Ovary (tissue), 9 donors: ENCODE data around the gene ZNF319. TPM values are rescaled to one million over a fixed set of nuclear protein-coding genes. Genes with fewer than 3 reads are reported as not detected.

Source experiments
- DNase-seq, 5 donors: peaks; one replicate each; pipeline ENCODE4 v3.0.0-alpha.2; 2019 to 2020
- H3K27ac ChIP-seq, 2 donors: fragments of 200-600 bp; one replicate each; pipeline versions ENCODE4 v1.5.1 to v1.8.0; 2019 to 2022
- H3K27me3 ChIP-seq: fragments of 200-600 bp; one replicate; pipeline ENCODE4 v1.8.0; 2022
- H3K36me3 ChIP-seq: fragments of 200-600 bp; sonication (generic); one replicate; pipeline ENCODE4 v1.5.1; 2019
- H3K4me1 ChIP-seq: one replicate; pipeline ENCODE4 v1.8.1; 2013; ENCODE audit warnings: mild to moderate bottlenecking, moderate library complexity; ENCODE audit not compliant: insufficient read depth
- H3K4me3 ChIP-seq: fragments of 200-600 bp; sonication (generic); one replicate; pipeline ENCODE4 v1.5.1; 2017
- H3K9me3 ChIP-seq, 2 donors: fragments of 200-600 bp in 1 of 2; sonication (generic) in 1 of 2; one replicate each; pipeline versions ENCODE4 v1.5.1 to v1.8.1; 2013 to 2019; ENCODE audit warnings: mild to moderate bottlenecking in 1 of 2, moderate library complexity in 1 of 2
- CTCF ChIP-seq, 3 donors: fragments of 450-650 bp in 2 of 3; fragments of 200-600 bp in 1 of 3; IDR thresholded peaks; one replicate each; pipeline versions ENCODE4 v1.5.1 to v1.8.0; 2016 to 2022; ENCODE audit warnings: antibody characterized with exemption in 3 of 3, mild to moderate bottlenecking in 1 of 3
- EP300 ChIP-seq: sonication (generic); formaldehyde crosslinking; IDR thresholded peaks from one replicate; pipeline ENCODE4 v1.6.1; 2017; ENCODE audit warnings: antibody characterized with exemption
- POLR2A ChIP-seq: fragments of 450-650 bp; IDR thresholded peaks from one replicate; pipeline ENCODE4 v1.6.1; 2017; ENCODE audit warnings: antibody characterized with exemption, mild to moderate bottlenecking, moderate library complexity
- WGBS, 3 donors: extraction: QIAGEN DNeasy Blood & Tissue Kit in 1 of 3; methylation state at CpG; one replicate each; pipeline versions ENCODE4 v1.1.5 to v1.1.7; 2013 to 2017; 5-methylcytosine and 5-hydroxymethylcytosine counted together
- intact Hi-C, 4 donors: fragments of 100-400 bp; cut with DNase I; formaldehyde crosslinking; loops; one replicate each; pipeline versions ENCODE4 v1.11.0 to v1.15.1; 2022 to 2023
- polyA plus RNA-seq, 2 donors: library from polyadenylated mRNA; stranded (reverse); fragments of 200-250 nt in 1 of 2; fragments of 350-450 nt in 1 of 2; fragmentation: Illumina TruSeq in 1 of 2; extraction: RNeasy Lipid Tissue Mini Kit (QIAGEN cat#74804) in 1 of 2; gene quantifications; one replicate each; pipeline ENCODE4 v1.2.3, GENCODE V29; 2013 to 2014
- total RNA-seq, 7 donors: library from RNA; depleted of rRNA in 2 of 7; stranded (reverse); fragments of >200 nt in 2 of 7; fragmentation: NEBNext Ultra II Directional in 3 of 7; extraction: Animal tissue kit (Norgen Biotek cat#: 25700) in 3 of 7; gene quantifications; one replicate each; pipeline versions ENCODE4 v1.1.0 to v1.2.4, GENCODE V29; 2016 to 2023
- donor health status: DM: no; HTN: no; CAD: no; lungs with moderate emphysema.
- donor health status: DM: no; HTN: no; CAD: no.
- donor health status: Bipolar disorder and iron deficiency.
- donor health status: DM: yes; HTN: yes; CAD: no.
- donor health status: DM: no; HTN: no; CAD: no.
- donor health status: DM: yes; HTN: yes; CAD: no.

The ZNF319 gene
- total and polyA plus RNA-seq, 9 donors: 5.6 to 17.8 (median 12.9) TPM

GRCh38 chr16:57970970-57971369 is 29.5 kb downstream of the ZNF319 start, which contains the start of gene CNGB1:
Gene CNGB1 (minus strand): TSS chr16:57971128. CDS start chr16:57967286, 3,842 bp downstream.
- WGBS, 3 donors: 67 to 72% (median 68%) methylated on average over 5 to 6 of the region's 6 CpGs
- no peaks in the 10 kb centered on the region for H3K4me1 ChIP-seq
- H3K4me3 ChIP-seq: no peak within 1 kb of the TSS
- H3K9me3 ChIP-seq: no peaks in the 10 kb centered on the region
- no peaks in the 10 kb centered on the region for H3K27me3 ChIP-seq
- no peak for TF ChIP-seq POLR2A
- no peak for TF ChIP-seq EP300
- no peak for TF ChIP-seq CTCF (IDR thresholded peaks at IDR 0.05)
- intact Hi-C loops: no loop called here
- no peaks in the 10 kb centered on the region for H3K36me3 ChIP-seq
- no peak for DNase-seq
- H3K27ac ChIP-seq: no peak within 1 kb of the TSS

GRCh38 chr16:57970319-57970718 is 30.2 kb downstream of the ZNF319 start:
- TF ChIP-seq CTCF (IDR thresholded peaks at IDR 0.05) (no peak), POLR2A (no peak), EP300 (no peak)
- intact Hi-C loops: no loop called here
- Histone ChIP-seq H3K36me3 (no peaks in the 10 kb centered on the region), H3K4me1 (no peaks in the 10 kb centered on the region), H3K27ac (no peak overlapping the region), H3K4me3 (no peak overlapping the region), H3K9me3 (no peaks in the 10 kb centered on the region), H3K27me3 (no peaks in the 10 kb centered on the region)
- 72 to 74% (median 73%) methylated on average over 13 of the region's 13 CpGs for WGBS, 3 donors
- DNase-seq: no peak

GRCh38 chr16:57969451-57970123 is 30.9 kb downstream of the ZNF319 start:
- no peak for TF ChIP-seq CTCF (IDR thresholded peaks at IDR 0.05)
- intact Hi-C loops: no loop called here
- Histone ChIP-seq H3K27me3 (no peaks in the 10 kb centered on the region), H3K36me3 (no peaks in the 10 kb centered on the region), H3K27ac (no peak overlapping the region), H3K4me1 (no peaks in the 10 kb centered on the region), H3K9me3 (no peaks in the 10 kb centered on the region), H3K4me3 (no peak overlapping the region)
- no peak for DNase-seq
- WGBS, 3 donors: 66 to 69% (median 67%) methylated on average over 10 of the region's 10 CpGs

- no peaks in the 10 kb centered on the region for H3K9me3 ChIP-seq
- DNase-seq: no peak
- no peak overlapping the region for H3K27ac ChIP-seq
- no peaks in the 10 kb centered on the region for H3K36me3 ChIP-seq
- TF ChIP-seq CTCF (IDR thresholded peaks at IDR 0.05) (no peak), EP300 (no peak), POLR2A (no peak)
- intact Hi-C loops: no loop called here
- H3K4me3 ChIP-seq: no peak overlapping the region
- no peaks in the 10 kb centered on the region for H3K4me1 ChIP-seq
- no peaks in the 10 kb centered on the region for H3K27me3 ChIP-seq
Measured at GRCh38 chr16:57967916-57968315, 32.6 kb downstream of the ZNF319 start.
